Iris pigment epithelial cell (primary cell): Measurements from ENCODE around the gene ZNF573.

Experiments used
- DNase-seq: peaks from one replicate; pipeline ENCODE4 v3.0.0-alpha.2; 2011; ENCODE audit warnings: low read depth

The ZNF573 gene

GRCh38 chr19:37695144-37695899 is 84.1 kb downstream of the ZNF573 start:
- DNase-seq, result no peak

- no peak for DNase-seq
These were observed 86.3 kb downstream of the ZNF573 start for GRCh38 chr19:37692956-37693620.

GRCh38 chr19:37691881-37692504 is 87.4 kb downstream of the ZNF573 start:
- DNase-seq, result peak; percentile 94
